Neural cell (in vitro differentiated cells): ENCODE measurements around the gene CD70. TPM values are rescaled to one million over a fixed set of nuclear protein-coding genes. Genes with fewer than 3 reads are reported as not detected.

Experiments used
- polyA plus RNA-seq: library from polyadenylated mRNA; depleted of rRNA; stranded (reverse); fragments of >200 nt; gene quantifications from 2 replicates; pipeline ENCODE4 v1.2.3, GENCODE V29; 2014
- small RNA-seq, 3 experiments: library from RNA; depleted of rRNA; stranded (forward); fragments of <200 nt; gene quantifications; one replicate each; pipeline ENCODE3, GENCODE V24; 2012

The CD70 gene
- polyA plus RNA-seq, 1 donor from 2014 or later = not detected

Small RNA genes lying within 50 kb of the gene (small RNA-seq; reads per million reads assigned to genes)
- gene RF00019 = 0 to 1.2 (median 0) reads per million in 3 experiments

Other genes starting within 250 kb of the CD70 start
- gene CLPP, start 229.6 kb downstream of the CD70 start, polyA plus RNA-seq = 79.9 and 97.8 TPM in 2 replicates
- 154 and 179 TPM in 2 replicates for gene ALKBH7, start 218.4 kb downstream of the CD70 start, polyA plus RNA-seq
- 1.5 and 2.4 TPM in 2 replicates for gene PSPN, start 215.2 kb downstream of the CD70 start, polyA plus RNA-seq
- 53.9 and 69.2 TPM in 2 replicates for gene GTF2F1, start 198.0 kb downstream of the CD70 start, polyA plus RNA-seq
- gene KHSRP, start 166.3 kb downstream of the CD70 start, polyA plus RNA-seq = 33.3 and 40.3 TPM in 2 replicates
- 3.8 and 4.2 TPM in 2 replicates for gene SLC25A41, start 157.4 kb downstream of the CD70 start, polyA plus RNA-seq
- 36.3 and 47.2 TPM in 2 replicates for gene SLC25A23, start 131.4 kb downstream of the CD70 start, polyA plus RNA-seq
- 0.43 TPM in 1 of 2 replicates, not detected in the other for gene CRB3, start 126.9 kb downstream of the CD70 start, polyA plus RNA-seq
- gene DENND1C, start 109.4 kb downstream of the CD70 start, polyA plus RNA-seq = 0.17 TPM in 1 of 2 replicates, not detected in the other
- 17.8 and 25.9 TPM in 2 replicates for gene TUBB4A, start 88.8 kb downstream of the CD70 start, polyA plus RNA-seq
- gene TNFSF9, start 60.1 kb downstream of the CD70 start, polyA plus RNA-seq = 0.86 and 1.3 TPM in 2 replicates
- gene TNFSF14, start 79.0 kb upstream of the CD70 start, polyA plus RNA-seq = not detected in 2 replicates
- gene C3, start 129.5 kb upstream of the CD70 start, polyA plus RNA-seq = not detected in 2 replicates
- gene GPR108, start 146.4 kb upstream of the CD70 start, polyA plus RNA-seq = 24.6 and 44.5 TPM in 2 replicates
- gene TRIP10, start 148.5 kb upstream of the CD70 start, polyA plus RNA-seq = 0.76 TPM in 2 replicates
- 3.6 TPM in 1 of 2 replicates, not detected in the other for gene SH2D3A, start 176.3 kb upstream of the CD70 start, polyA plus RNA-seq
- gene VAV1, start 181.6 kb upstream of the CD70 start, polyA plus RNA-seq = not detected in 2 replicates